NCI-H187 treated with DMSO at 0.1 percent for 48 hours (cell line): ENCODE measurements around the gene GLIS1.

ENCODE experiments used
- DNase-seq: peaks from one replicate; lab custom pipeline; 2025; lab: John Stamatoyannopoulos, UW

The GLIS1 gene

DNA sequence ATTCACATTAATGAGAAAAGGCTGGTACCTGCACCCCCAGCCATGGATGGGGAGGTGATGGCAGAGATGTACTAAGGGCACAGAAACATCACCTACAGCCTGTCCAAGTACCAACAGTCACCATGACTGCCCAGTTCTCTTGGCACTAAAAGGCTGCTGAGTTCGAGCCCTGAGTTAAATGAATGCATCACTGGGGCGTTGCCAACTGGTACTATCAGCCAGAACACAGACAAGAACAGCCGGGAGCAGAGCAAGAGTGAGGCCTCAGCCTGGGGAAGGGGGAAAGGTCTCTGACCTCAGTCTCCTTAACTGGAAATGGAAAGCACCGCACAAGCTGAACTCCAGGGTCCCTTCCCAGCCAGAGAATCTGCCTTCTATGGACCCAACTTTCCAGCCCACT lies 60.5 kb downstream of the GLIS1 start:
- no peak for DNase-seq

DNA sequence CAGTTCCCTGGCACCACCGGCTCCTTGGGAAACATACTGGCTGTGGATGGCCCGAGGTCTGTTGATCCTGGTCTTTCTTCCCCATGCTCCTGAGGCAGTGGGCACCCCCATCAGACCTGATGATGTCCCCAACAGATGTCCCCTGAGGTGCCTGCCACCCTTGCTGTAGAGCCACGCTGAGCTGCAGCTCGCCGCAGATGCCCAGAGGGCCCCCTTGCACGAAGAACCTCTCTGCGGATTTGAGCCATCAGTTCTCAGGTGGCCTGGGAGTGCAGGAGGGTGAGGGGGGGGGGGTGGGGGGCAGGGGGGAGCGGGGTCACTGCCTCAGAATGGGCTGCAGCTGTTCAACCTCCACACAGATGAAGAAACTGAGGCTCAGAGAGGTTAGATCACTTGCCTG lies 60.9 kb downstream of the GLIS1 start:
- no peak for DNase-seq

DNA sequence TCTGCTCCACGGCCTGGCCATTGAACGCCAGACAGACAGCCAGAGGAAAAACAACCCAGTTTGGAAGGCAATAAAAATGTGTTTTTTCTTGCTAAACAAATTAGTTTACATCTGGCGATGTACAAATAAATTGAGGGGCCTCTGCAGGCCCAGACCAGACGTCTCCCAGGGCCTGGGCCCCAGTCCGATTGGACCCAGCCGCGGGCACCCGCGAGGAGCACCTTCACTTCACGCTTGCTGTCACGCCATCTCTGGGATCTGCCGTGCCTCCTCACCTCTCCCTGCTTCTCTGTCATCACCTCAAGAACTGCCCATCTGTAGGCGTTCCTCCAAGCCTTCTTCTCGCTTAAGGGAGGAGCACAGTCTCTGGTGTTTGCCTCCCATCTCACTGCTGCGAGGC lies 61.5 kb downstream of the GLIS1 start:
- DNase-seq, result no peak

DNA sequence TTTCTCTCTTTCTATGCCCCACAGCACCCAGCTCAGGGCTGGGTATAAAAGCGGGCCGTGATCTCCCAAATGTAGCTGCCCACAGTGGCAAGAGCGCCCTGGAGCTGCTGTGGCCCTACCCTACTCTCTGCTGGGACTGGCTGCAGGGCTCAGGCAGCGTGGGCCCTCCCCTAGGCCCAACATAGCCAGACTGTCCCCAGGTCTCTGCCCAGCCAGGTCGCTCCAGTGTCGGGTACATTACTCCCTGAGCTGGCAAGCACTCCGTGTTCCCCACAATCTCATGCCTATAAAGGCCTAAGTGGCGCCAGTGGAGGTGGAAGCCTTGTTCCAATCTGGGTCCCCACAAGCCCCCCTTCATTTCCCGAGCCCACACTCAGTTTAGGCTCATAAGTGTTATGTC lies 66.2 kb downstream of the GLIS1 start:
- no peak for DNase-seq

DNA sequence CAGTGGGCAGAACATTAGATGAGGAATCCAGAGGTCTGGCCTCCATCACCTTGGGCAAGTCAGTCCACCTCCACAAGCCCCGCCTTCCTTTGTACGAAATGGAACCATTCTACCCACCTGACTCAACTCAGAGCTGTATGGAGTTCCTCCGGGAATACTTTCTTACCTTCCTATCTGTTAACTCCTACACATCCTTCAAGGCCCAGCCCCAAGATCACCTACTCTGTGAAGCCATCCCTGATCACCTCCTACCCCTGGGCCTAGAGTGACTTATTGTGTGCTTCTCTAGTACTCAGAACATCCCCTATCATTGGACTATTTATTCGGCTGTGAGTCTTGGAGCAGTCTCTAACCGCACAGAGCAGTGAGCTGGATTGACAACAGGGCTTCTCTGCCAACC lies 66.7 kb downstream of the GLIS1 start:
- DNase-seq, result no peak

DNA sequence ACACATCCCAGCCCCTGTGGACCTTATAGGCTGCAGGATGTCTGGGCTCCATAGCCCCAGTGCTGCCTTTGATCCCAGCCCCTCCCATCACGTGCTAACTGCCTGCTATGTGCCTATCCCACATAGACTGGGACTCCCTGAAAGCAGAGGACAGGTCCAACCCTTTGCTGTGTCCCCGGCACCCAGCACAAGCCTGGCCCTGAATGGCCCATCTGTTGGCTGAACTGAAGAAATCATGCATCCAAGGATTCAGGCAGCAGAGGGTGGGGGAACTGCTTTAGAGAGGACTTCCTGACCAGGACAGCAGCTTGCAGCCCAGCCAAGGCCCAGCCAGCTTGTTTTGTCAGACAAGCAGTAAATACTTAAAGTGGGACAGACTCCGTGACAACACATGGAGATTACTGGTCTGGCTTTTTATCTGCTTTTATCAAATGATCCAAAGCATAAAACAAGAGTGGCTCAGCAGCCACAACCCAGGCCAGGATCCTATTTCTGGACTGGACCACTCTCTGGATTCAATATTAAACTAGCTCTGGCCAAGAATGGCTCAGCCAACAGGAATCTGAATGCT lies 69.3 kb downstream of the GLIS1 start:
- no peak for DNase-seq

DNA sequence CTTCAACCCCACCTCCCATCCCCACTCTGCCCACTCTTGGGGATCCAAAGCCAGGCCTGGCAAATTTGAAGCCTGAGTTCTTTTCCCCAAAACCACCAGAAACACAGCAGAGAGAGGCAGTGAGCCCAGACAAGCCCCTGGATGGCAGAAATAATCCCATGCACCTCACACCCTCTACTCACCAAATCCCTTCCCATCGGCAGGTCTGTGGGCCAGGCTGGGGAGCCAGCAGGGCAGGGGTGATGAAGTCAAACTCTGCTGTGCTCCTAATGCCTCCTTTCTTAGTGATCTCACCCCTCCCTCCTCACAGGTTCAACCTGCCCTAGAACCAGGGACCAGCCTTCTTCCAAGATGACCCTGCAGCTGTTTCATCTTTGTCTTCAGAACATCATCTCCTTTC lies 72.4 kb downstream of the GLIS1 start:
- DNase-seq, result no peak

DNA sequence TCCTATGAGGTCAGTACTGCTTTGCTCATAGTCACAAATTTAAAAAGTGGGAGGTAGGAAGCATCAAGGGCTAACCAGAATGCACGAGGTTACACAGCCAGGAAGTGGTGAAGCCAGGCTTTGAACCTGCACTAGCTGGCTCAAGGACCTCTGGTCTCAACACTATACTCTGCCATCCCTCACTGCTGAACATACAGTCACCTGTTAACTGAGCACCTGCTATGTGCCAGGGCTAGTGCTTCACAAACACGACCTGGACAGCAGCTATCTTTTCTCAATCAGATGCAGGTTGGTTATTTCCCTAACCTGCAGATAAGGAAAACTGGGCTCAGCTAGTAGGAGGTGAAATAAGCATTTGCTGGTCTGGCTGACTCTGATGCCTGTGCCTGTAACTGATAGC lies 73.0 kb downstream of the GLIS1 start:
- no peak for DNase-seq

DNA sequence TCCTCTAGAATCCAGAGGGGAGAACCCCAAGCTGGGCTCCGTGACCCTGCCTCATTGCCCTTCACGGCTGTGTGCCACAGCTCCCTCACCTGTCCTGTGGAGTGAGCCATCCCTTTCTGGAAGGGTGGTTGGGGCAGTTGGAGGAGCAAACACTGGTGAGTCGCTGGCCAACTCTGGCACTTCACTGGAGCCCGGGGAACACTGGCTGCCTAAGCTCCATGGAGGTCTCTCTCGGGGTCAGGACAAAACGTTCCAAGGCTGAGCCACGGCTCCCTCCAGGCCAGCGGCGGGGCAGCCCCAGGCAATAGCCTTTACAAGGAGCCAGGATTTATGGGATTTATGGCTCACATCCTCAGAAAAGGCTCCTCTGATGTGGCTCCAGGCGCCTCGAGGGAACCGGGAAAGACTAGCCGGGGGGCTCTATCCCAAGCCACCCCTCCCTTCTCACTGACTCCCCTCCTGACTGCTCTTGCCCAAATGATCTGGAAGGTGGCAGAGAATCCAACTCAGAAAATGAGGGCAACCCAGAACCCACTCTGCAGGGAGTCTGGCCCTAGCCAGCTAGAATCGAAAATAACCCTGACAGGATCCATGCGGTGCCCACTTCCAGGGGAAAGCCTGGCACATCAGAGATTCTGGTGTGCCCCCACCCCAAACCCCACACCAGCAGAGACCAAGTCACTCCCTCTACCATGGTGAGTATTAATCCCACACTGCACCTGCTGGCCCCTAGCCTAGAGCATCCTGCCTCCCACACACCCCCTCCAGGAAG lies 75.2 kb downstream of the GLIS1 start:
- DNase-seq, result no peak

DNA sequence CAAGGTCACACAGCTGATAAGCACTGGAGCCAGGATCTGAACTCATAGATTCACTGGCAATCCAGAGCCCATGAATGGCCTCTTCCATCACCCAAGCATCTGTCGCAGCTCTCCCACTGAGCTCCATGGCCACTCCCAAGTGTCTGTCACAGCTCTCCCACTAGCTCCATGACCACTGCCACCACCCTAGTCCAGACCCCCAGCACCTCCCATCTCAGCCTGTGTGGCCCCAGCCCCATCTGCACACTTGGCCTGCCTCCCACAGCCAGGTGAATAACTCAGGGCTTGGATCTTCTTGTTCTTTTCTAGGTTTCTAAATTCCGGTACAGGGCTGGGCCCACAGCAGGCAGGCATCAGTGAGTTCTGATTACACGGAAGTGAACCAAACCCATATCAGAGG lies 76.0 kb downstream of the GLIS1 start:
- no peak for DNase-seq

DNA sequence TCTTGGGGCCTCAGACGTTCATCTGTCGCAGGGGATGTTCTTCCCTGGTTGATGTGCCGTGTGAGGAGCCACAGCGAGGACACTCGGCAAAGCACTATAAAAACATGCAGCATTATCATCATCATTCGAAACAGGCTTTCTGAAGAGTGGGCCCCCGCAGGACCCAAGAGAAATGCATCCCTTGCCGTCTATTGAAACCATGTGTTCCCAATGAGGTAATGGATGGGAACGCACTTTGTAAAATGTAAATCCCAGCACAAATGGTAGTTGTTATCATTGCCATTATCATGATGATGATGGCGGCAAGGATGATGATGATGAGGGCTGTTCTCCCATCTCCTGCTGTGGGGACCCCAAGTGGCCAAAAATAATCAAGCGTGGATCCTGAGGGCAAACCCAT lies 76.8 kb downstream of the GLIS1 start:
- DNase-seq, result no peak

DNA sequence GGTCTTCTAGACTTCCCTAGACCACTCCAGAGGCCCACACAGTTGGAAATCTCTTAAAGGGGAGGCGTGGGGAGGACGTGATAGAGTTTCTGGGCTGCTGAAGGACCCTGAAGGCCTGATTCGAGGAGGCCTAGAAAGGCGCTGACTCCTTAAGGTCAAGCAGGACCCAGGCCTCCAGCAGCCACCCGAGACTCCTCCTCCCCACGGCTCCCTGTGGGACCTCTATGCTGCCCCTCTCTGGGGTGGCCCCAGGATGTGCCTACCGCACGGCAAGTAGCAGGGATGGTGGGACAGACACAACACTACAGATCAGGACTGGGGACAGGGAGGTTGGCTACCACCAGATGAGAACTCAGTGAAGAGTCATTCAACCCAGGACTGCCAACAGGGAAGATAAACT lies 77.5 kb downstream of the GLIS1 start:
- DNase-seq, result no peak

DNA sequence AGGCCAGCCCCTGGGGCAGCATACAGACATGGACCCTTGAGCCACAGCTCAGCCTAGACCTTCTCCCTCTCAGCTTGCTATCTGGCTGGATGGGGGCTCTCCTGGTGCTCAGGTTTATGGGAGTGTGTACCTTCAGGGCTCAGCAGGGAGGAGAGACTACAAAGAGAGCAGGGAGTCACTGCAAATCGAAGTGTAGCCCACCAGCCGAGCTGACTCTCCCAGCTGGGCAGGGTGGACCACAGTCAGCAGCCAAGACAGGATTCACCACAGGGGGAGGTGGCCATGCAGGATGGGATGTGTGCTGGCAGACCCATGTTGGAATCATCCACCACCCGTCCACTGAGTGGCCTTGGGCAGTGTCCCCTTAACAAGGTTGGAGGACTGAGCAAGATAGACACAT lies 78.3 kb downstream of the GLIS1 start:
- no peak for DNase-seq

DNA sequence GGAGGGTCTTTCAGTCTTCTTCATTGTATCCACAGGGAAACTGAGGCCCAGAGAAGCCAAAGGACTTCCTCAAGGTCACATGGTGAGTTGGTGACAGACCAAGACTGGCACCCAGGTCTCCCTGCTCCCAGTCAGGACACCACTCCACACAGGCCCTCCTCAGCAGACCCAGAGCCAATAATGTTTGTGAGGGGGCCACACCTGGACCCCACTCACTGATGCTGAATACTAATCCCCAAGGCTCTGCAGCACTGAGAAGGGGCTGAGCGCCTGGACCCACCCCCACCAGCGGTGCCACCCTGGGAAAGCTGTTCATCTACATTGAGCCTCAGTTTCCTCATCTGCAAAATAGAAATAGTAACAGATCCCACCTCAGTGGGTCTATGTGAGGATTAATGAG lies 79.5 kb downstream of the GLIS1 start:
- no peak for DNase-seq

DNA sequence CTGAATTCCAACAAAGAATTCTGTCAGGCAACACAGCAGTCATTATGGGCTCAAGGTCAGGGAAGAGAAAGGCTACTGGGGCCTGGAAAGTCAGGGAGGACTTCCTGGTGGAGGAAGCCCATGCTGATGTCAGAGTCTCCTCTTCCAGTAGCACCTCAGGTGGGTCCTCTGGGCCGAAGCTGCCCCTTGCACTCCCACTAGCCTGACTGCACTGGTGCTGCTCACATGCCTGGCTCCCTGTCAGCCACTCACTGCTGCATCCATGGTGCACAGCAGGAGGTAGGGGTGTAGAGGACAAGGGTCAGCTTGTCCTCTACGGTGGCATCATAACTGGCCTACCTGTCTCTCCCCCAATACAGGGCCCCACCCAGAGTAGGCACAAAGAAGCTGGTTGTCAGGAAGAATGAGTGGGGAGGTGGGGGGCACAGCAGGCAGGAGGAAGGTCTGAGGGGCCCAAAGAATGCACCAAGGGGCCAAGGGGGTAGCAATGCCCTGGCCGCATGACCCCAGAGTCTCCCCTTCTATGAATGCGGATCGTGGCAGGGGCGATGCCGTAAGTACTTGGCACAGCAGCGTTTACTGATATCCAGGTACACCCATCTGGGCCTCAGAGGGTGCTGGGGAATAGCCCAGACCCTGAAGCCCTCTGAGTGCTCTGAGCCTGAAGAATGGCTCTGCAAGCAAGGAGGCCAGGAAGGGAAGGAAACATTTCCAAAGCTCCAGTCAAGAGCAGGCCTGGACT lies 80.3 kb downstream of the GLIS1 start:
- DNase-seq, result no peak

DNA sequence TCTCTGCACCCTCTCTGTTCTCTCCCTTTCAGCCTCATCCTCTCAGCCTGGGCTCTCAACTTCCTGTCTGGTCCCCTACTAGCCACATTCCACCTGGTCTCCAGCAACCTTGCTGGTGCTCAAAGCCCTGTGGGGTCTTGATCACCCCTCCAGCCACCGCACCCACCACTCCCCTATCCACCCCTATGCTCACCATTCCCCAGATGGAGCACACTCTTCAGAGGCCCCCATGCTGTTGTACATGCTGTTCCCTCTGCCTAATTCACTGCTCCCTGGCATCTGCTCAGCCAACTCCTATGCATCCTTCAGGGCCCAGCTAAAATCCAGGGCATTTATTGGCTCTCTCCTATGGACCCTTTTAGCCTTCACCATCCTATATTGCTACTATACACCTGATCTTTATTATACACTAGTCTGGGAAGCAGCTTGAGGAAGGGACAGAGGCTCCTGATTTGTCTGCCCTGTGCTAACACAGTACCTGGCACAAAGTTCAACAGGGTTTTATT lies 81.0 kb downstream of the GLIS1 start:
- no peak for DNase-seq

DNA sequence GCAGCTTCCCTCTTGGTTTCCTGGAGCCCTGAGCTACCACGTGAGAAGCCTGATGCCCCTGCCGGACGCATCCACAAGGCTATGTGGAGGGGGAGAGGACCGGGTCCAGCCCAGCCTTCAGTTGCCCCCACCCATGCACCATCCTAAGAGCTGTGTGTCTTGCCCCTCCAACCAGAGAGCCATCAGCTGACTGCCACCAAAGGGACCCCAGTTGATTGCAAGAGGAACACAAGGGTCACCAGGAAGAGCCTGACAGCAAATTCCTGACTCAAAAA lies 81.5 kb downstream of the GLIS1 start:
- DNase-seq, result no peak

DNA sequence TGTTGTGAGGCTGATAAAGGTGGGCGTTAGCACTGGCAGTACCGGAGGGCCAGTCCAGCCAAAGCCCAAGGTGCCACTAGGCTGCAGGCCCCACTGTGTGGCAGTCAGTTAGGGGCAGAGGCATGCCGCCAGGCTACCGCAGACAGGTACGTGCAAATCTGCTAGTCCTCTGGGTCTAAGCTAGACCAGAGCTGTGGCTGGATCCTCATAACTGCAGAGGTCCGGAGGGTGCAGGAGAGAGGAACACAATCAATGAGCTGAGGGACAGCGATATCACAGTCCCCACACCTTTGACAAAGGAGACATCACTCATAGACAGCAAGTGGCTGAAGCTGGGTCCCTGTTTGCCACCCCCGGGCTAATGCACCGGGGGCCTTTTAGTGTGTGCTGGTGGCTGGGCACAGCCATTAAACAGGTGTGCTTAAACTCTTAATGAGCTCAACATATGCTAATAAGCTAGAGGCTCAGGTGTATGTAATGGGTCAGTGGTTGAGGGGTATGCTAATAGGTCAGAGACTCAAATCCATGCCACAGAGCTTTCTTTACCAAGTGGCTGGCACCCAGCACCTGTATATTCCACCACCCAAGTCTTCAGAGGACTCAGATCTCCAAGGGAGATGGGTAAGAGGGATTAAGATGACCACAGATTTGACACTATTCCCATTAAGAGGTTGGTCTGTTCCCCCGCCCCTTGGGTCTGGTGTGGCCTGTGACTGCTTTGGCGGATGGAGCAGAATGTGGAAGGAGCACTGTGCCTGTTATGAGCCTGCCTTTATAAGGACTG lies 82.0 kb downstream of the GLIS1 start:
- no peak for DNase-seq

DNA sequence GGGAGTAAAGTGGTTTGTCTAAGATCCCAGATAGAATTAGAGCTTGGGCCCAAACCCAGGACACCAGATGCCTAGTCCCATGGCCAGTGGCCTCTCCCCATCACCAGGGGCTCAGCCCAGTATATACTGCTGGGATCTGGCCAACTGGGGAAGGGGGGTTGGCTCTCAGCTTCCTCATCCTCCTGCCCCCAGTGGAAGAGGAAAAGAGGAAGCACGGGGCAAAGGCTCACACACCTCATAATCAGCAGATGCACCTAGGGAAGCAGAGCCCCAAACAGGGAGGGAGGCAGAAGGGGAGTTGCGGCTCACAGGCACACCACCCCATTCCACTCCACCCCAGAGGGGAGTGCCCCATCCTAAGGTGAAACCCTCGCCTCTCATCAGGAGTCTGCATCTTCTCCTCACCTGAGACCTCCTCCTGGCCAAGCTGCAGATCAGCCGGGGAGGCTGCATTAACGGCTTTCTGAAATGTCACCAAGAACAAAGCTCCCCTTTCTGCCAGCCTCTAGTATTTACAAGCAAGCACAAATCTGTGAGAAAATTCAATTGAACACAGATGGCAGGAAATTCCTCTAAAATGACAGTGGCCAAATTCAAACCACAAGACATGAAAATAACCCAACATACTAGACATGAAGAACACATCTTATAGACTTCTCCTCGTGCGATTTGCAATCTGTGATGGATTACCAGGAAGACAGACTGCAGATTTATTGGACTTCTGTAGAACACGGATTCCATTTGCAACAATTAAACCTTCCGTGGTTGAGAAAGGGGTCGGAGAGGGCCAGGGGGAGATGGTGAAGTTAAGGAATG lies 82.8 kb downstream of the GLIS1 start:
- no peak for DNase-seq

DNA sequence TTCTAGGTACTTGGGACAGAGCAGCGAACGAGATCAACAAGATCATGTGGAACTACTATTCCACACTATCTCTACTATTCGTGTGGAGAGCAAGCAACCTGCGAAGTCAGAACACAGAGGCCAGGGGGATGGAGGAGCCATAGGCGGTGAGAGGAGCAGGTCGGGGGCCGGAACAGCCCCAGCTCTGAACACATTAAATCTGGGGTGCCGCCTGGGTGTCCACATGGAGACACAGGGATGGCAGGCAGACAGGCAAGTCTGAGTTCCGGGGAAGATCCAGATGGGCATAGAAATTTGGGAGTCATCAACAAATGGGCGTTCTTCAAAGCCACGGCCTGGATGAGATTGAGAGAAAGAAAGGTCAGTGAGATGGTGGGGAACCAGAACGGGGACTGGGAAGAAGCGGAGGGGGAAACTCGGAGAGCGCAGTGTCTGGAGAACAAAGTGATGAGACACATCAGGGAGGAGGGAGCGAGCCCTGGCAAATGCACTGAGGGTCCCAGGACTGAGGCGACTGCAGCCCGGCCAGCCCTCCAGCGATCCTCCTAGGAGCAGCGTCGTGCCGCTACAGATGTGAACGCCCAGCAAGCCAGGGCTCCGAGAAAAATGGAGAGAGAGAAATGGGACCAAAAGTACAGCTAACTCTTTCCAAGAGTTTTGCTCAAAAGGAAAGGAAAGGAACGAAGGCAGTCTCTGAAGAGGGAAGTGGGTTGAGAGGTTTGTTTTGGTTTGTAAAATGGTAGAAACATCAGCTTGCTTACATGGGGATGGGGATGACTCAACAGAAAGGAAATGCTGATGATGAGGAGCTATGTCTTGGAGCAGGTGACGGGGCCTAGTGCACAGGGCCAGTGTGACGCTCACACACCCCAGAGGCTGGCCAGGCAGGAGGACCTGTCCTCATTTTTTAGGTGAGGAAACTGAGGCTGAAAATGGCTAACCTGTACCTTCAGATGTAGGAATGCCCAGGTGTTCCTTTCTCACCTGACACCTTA lies 84.5 kb downstream of the GLIS1 start:
- no peak for DNase-seq

DNA sequence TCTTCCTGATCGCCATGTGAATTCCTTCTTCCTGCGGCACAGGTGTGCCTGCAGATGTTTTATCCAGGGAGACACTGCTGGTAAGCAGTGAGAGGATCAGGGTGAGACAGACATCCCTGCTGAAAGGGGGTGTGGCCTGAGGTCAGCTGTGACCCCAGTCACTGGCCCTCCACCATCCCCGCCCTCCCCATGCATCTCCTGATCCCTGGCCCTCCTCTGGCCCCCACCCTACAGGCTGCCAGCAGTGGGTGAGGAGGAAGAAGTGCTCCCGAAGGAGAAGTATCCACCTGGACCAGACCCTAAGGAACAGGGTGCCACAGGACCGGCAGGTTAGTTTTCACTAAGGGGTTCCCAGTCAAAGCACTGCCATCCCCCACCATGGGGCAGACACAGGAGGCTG lies 85.3 kb downstream of the GLIS1 start:
- no peak for DNase-seq
